Measurements from ENCODE around the gene CD14.

DNA sequence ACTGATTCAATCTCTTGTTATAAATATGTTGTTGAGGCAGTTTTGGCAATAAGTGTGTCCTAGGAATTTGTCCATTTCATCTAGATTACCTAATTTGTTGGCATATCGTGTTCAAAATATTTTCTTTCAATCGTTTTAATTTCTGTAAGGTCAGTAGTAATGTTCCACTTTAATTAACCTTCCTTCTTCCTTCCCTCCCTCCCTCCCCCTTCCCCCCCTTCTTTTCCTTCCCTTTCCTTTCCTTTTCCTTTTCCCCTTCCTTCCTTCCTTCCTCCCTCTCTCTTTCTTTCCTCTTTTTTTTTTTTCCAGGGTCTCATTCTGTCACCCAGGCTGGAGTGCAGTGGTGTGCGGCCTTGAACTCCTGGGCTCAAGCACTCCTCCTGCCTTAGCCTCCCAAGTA is 27.1 kb downstream of the CD14 start:
- TF ChIP-seq POLR2A (IDR thresholded peaks at IDR 0.05): no peak
- TF ChIP-seq, protein P1, sequence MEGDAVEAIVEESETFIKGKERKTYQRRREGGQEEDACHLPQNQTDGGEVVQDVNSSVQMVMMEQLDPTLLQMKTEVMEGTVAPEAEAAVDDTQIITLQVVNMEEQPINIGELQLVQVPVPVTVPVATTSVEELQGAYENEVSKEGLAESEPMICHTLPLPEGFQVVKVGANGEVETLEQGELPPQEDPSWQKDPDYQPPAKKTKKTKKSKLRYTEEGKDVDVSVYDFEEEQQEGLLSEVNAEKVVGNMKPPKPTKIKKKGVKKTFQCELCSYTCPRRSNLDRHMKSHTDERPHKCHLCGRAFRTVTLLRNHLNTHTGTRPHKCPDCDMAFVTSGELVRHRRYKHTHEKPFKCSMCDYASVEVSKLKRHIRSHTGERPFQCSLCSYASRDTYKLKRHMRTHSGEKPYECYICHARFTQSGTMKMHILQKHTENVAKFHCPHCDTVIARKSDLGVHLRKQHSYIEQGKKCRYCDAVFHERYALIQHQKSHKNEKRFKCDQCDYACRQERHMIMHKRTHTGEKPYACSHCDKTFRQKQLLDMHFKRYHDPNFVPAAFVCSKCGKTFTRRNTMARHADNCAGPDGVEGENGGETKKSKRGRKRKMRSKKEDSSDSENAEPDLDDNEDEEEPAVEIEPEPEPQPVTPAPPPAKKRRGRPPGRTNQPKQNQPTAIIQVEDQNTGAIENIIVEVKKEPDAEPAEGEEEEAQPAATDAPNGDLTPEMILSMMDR (IDR thresholded peaks at IDR 0.05 in 4 of 5, conservative IDR thresholded peaks at IDR 0.05 in 1 of 5): no peak
